Measurements from ENCODE around the gene DLGAP3.

The DLGAP3 gene

DNA sequence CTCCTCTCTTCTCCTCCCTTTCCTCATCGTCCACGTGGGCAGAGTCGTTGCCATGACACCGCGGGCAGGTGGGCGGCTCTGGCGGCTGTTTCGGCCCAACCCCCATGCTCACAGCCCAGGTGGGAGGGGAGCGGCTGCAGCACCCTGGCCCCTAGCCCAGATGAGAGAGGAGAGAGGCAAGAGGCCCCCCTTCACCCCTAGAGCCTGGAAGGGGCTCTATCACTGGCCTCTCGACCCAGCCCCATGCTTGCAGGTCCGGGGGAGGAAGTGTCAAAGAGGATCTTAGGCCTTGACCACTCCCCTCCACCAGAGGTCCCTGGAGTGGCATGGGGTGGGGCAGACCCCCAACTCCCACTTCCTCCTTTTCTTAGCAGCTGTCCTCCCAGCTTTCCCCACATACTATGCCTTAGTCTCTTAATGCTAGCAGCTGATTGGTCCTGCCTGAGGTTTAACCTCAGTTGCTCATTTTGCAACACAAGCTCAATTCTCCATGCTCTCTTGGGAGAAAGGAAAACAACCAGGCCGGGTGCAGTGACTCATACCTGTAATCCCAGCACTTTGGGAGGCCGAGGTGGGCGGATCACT is 10.4 kb downstream of the DLGAP3 start:
- Histone ChIP-seq H3K36me3 (ENCODE audit: control insufficient read depth in 2 of 2, insufficient read depth in 2 of 2, low read length in 2 of 2) (no peaks in the 10 kb centered on the region), H3K27ac (ENCODE audit: low read depth in 2 of 2, low read length in 2 of 2) (no peak overlapping the region), H3K9ac (ENCODE audit: low read depth in 1 of 2, low read length in 2 of 2) (no peak overlapping the region), H3K27me3 (ENCODE audit: control insufficient read depth in 2 of 2, insufficient read depth in 2 of 2, low read length in 2 of 2) (peaks cover 9 to 17% of the 10 kb centered on the region in 2 donors), H3K4me3 (ENCODE audit: low read length in 2 of 2) (no peak overlapping the region), H3K4me1 (ENCODE audit: control insufficient read depth in 2 of 2, insufficient read depth in 2 of 2, low read length in 2 of 2) (no peaks in the 10 kb centered on the region), H3K9me3 (ENCODE audit: control insufficient read depth in 2 of 2, low read length in 2 of 2) (no peaks in the 10 kb centered on the region)

GRCh38 chr1:34918386-34918976 is 11.0 kb downstream of the DLGAP3 start:
- H3K36me3 ChIP-seq (ENCODE audit: control insufficient read depth in 2 of 2, insufficient read depth in 2 of 2, low read length in 2 of 2), result no peaks in the 10 kb centered on the region
- H3K27ac ChIP-seq (ENCODE audit: low read depth in 2 of 2, low read length in 2 of 2), result no peak overlapping the region
- H3K4me1 ChIP-seq (ENCODE audit: control insufficient read depth in 2 of 2, insufficient read depth in 2 of 2, low read length in 2 of 2), result no peaks in the 10 kb centered on the region
- no peak overlapping the region for H3K9ac ChIP-seq (ENCODE audit: low read depth in 1 of 2, low read length in 2 of 2)
- H3K4me3 ChIP-seq (ENCODE audit: low read length in 2 of 2), result no peak overlapping the region
- peaks cover 5 to 16% of the 10 kb centered on the region in 2 donors for H3K27me3 ChIP-seq (ENCODE audit: control insufficient read depth in 2 of 2, insufficient read depth in 2 of 2, low read length in 2 of 2)
- no peaks in the 10 kb centered on the region for H3K9me3 ChIP-seq (ENCODE audit: control insufficient read depth in 2 of 2, low read length in 2 of 2)

DNA sequence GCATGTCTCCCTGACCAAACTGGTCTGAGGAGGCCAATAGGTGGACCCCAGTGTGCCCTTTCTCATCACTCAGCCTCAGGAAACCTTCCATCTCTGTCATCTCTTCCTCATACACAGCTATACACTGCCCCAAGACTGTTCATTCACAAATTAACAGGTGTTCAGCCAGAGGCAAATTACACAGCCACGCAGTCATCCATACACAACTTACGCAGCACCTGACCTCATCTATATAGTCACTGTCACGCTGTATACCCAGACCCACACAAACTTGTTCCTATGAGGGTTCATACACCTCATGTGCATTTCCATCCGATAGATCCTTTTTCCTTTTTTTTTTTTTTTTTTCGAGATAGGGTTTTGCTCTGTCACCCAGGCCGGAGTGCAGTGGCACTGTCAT is 12.4 kb downstream of the DLGAP3 start:
- H3K36me3 ChIP-seq (ENCODE audit: control insufficient read depth in 2 of 2, insufficient read depth in 2 of 2, low read length in 2 of 2), result no peaks in the 10 kb centered on the region
- no peak overlapping the region for H3K27ac ChIP-seq (ENCODE audit: low read depth in 2 of 2, low read length in 2 of 2)
- no peak overlapping the region for H3K4me3 ChIP-seq (ENCODE audit: low read length in 2 of 2)
- H3K4me1 ChIP-seq (ENCODE audit: control insufficient read depth in 2 of 2, insufficient read depth in 2 of 2, low read length in 2 of 2), result no peaks in the 10 kb centered on the region
- peaks cover 3 to 5% of the 10 kb centered on the region in 2 donors for H3K27me3 ChIP-seq (ENCODE audit: control insufficient read depth in 2 of 2, insufficient read depth in 2 of 2, low read length in 2 of 2)
- H3K9me3 ChIP-seq (ENCODE audit: control insufficient read depth in 2 of 2, low read length in 2 of 2), result no peaks in the 10 kb centered on the region
- H3K9ac ChIP-seq (ENCODE audit: low read depth in 1 of 2, low read length in 2 of 2), result no peak overlapping the region

DNA sequence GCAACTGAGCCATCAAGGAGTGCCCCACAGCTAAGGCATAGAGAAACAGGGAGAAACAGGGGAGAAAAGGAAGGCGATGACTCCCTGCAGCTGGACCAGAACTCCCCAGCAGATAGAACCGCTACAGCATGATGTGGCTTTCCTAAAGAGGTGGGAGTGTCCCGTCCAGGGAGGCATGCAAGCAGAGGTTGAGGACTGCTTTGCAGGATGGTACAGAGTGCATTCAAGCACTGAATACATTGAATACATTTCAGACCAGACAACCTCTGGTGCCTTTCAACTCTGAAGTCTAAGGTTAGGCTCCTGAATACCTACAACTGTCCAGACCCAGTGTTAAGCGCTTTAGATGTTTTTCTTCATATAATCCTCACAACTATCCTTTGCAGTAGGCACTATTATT is 13.3 kb downstream of the DLGAP3 start:
- H3K4me1 ChIP-seq (ENCODE audit: control insufficient read depth in 2 of 2, insufficient read depth in 2 of 2, low read length in 2 of 2), result no peaks in the 10 kb centered on the region
- no peak overlapping the region for H3K27ac ChIP-seq (ENCODE audit: low read depth in 2 of 2, low read length in 2 of 2)
- no peak overlapping the region for H3K9ac ChIP-seq (ENCODE audit: low read depth in 1 of 2, low read length in 2 of 2)
- no peaks in the 10 kb centered on the region for H3K36me3 ChIP-seq (ENCODE audit: control insufficient read depth in 2 of 2, insufficient read depth in 2 of 2, low read length in 2 of 2)
- H3K4me3 ChIP-seq (ENCODE audit: low read length in 2 of 2), result no peak overlapping the region
- H3K9me3 ChIP-seq (ENCODE audit: control insufficient read depth in 2 of 2, low read length in 2 of 2), result no peaks in the 10 kb centered on the region
- peaks cover 3% of the 10 kb centered on the region in 2 donors for H3K27me3 ChIP-seq (ENCODE audit: control insufficient read depth in 2 of 2, insufficient read depth in 2 of 2, low read length in 2 of 2)

DNA sequence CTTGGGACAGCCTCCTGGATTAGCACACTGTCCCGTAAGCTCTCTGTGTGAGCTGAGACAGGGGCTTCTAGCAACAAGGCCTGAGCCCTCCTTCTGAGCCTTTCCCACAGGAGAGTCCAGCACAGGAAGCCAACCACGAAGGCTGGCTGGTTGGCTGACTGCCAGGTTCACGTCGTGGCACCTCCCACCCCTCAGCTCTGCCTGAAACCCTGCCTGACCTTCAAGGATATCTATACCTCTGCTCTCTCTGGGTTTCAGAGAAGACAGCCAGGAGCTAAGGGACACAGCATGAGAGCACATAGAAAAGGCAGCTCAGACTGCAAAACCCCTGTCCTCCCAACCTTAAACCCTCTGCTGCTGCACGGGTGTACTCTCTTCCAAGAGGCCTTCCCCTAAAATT is 13.9 kb downstream of the DLGAP3 start:
- H3K9me3 ChIP-seq (ENCODE audit: control insufficient read depth in 2 of 2, low read length in 2 of 2), result no peaks in the 10 kb centered on the region
- H3K9ac ChIP-seq (ENCODE audit: low read depth in 1 of 2, low read length in 2 of 2), result no peak overlapping the region
- H3K27me3 ChIP-seq (ENCODE audit: control insufficient read depth in 2 of 2, insufficient read depth in 2 of 2, low read length in 2 of 2), result peaks cover 0 to 3% of the 10 kb centered on the region in 2 donors
- no peaks in the 10 kb centered on the region for H3K4me1 ChIP-seq (ENCODE audit: control insufficient read depth in 2 of 2, insufficient read depth in 2 of 2, low read length in 2 of 2)
- H3K4me3 ChIP-seq (ENCODE audit: low read length in 2 of 2), result no peak overlapping the region
- H3K27ac ChIP-seq (ENCODE audit: low read depth in 2 of 2, low read length in 2 of 2), result no peak overlapping the region
- H3K36me3 ChIP-seq (ENCODE audit: control insufficient read depth in 2 of 2, insufficient read depth in 2 of 2, low read length in 2 of 2), result no peaks in the 10 kb centered on the region

GRCh38 chr1:34914958-34915357 is 14.5 kb downstream of the DLGAP3 start:
- Histone ChIP-seq H3K4me3 (ENCODE audit: low read length in 2 of 2) (no peak overlapping the region), H3K36me3 (ENCODE audit: control insufficient read depth in 2 of 2, insufficient read depth in 2 of 2, low read length in 2 of 2) (no peaks in the 10 kb centered on the region), H3K9ac (ENCODE audit: low read depth in 1 of 2, low read length in 2 of 2) (no peak overlapping the region), H3K27ac (ENCODE audit: low read depth in 2 of 2, low read length in 2 of 2) (no peak overlapping the region), H3K27me3 (ENCODE audit: control insufficient read depth in 2 of 2, insufficient read depth in 2 of 2, low read length in 2 of 2) (peaks cover 0 to 3% of the 10 kb centered on the region in 2 donors), H3K9me3 (ENCODE audit: control insufficient read depth in 2 of 2, low read length in 2 of 2) (no peaks in the 10 kb centered on the region), H3K4me1 (ENCODE audit: control insufficient read depth in 2 of 2, insufficient read depth in 2 of 2, low read length in 2 of 2) (no peaks in the 10 kb centered on the region)

DNA sequence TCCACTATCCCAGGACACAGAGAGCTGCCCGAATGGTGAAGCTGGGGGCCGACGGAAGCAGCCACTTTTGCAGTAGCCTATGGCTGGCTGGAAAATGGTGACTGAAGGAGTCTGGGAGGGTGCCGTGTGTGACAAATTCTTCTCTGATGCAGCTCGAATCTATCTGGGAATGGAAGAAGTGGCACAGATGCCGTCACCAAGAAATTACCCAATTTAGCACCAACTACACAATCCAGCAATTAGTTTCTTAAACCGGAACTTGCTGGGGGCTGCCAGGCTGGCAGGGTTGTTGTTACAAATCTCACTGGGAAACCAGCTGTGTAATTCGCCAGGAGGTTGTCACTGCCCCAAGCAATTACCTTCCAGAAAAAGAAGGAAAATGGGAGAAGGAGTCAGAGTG is 18.0 kb downstream of the DLGAP3 start:
- H3K9ac ChIP-seq (ENCODE audit: low read depth in 1 of 2, low read length in 2 of 2), result no peak overlapping the region
- H3K9me3 ChIP-seq (ENCODE audit: control insufficient read depth in 2 of 2, low read length in 2 of 2), result no peaks in the 10 kb centered on the region
- H3K27ac ChIP-seq (ENCODE audit: low read depth in 2 of 2, low read length in 2 of 2), result no peak overlapping the region
- peaks cover 0 to 3% of the 10 kb centered on the region in 2 donors for H3K27me3 ChIP-seq (ENCODE audit: control insufficient read depth in 2 of 2, insufficient read depth in 2 of 2, low read length in 2 of 2)
- H3K4me1 ChIP-seq (ENCODE audit: control insufficient read depth in 2 of 2, insufficient read depth in 2 of 2, low read length in 2 of 2), result no peaks in the 10 kb centered on the region
- H3K36me3 ChIP-seq (ENCODE audit: control insufficient read depth in 2 of 2, insufficient read depth in 2 of 2, low read length in 2 of 2), result no peaks in the 10 kb centered on the region
- no peak overlapping the region for H3K4me3 ChIP-seq (ENCODE audit: low read length in 2 of 2)

DNA sequence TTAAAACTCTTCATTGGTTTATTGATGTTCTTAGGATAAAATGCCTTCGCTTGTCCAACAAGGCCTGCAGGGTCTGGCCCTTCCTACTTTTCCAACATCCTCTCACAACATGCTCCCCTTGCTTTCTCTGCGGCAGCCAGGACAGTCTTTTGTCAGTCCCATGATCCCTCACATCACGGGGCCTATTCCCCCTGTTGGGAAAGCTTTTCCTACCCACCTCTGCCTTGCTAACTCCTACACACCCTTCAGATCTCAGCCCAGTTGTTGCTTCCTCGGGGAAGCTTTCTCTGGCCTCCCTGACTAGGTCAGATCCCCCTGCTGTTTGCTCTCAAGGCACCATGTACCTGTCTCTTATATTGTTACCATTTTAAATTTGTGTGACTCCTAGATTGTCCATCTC is 19.0 kb downstream of the DLGAP3 start:
- Histone ChIP-seq H3K9ac (ENCODE audit: low read depth in 1 of 2, low read length in 2 of 2) (no peak overlapping the region), H3K36me3 (ENCODE audit: control insufficient read depth in 2 of 2, insufficient read depth in 2 of 2, low read length in 2 of 2) (no peaks in the 10 kb centered on the region), H3K4me3 (ENCODE audit: low read length in 2 of 2) (no peak overlapping the region), H3K27me3 (ENCODE audit: control insufficient read depth in 2 of 2, insufficient read depth in 2 of 2, low read length in 2 of 2) (peaks cover 0 to 3% of the 10 kb centered on the region in 2 donors), H3K4me1 (ENCODE audit: control insufficient read depth in 2 of 2, insufficient read depth in 2 of 2, low read length in 2 of 2) (no peaks in the 10 kb centered on the region), H3K27ac (ENCODE audit: low read depth in 2 of 2, low read length in 2 of 2) (no peak overlapping the region), H3K9me3 (ENCODE audit: control insufficient read depth in 2 of 2, low read length in 2 of 2) (no peaks in the 10 kb centered on the region)

GRCh38 chr1:34908369-34908768 is 21.1 kb downstream of the DLGAP3 start:
- Histone ChIP-seq H3K9ac (ENCODE audit: low read depth in 1 of 2, low read length in 2 of 2) (no peak overlapping the region), H3K36me3 (ENCODE audit: control insufficient read depth in 2 of 2, insufficient read depth in 2 of 2, low read length in 2 of 2) (no peaks in the 10 kb centered on the region), H3K27ac (ENCODE audit: low read depth in 2 of 2, low read length in 2 of 2) (no peak overlapping the region), H3K4me3 (ENCODE audit: low read length in 2 of 2) (no peak overlapping the region), H3K27me3 (ENCODE audit: control insufficient read depth in 2 of 2, insufficient read depth in 2 of 2, low read length in 2 of 2) (no peaks in the 10 kb centered on the region), H3K4me1 (ENCODE audit: control insufficient read depth in 2 of 2, insufficient read depth in 2 of 2, low read length in 2 of 2) (no peaks in the 10 kb centered on the region), H3K9me3 (ENCODE audit: control insufficient read depth in 2 of 2, low read length in 2 of 2) (no peaks in the 10 kb centered on the region)

DNA sequence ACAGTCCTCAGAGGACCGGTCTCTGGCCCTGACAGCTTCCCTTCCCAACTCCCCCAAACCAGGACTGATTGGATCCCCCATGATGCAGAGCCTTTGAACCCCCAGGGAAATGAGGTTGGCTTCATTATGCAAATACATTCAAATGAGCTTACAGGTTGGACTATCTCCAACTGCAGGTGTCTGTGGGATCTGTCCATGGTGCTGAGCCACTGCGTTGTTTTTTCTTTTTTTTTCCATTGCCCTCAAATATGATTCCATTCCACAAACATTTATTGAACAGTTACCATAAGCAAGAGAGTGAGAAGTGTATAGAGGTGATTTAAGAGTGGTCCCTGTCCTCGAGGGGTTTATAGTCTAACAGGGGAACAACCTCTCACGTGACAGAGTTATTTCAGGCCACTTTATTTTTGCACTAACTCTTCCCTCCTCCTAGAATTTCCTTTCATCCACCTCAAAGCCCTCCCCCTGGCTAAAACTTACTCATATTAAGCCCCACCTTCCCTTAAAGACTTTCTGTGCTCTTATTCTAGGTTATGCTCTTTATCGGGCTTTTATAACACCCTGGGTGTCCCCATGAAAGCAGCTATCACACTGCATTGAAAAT is 21.9 kb downstream of the DLGAP3 start:
- H3K27ac ChIP-seq (ENCODE audit: low read depth in 2 of 2, low read length in 2 of 2), result no peak overlapping the region

More for the DNA sequence above, 21.9 kb downstream of the DLGAP3 start:
- Histone ChIP-seq H3K27me3 (ENCODE audit: control insufficient read depth in 2 of 2, insufficient read depth in 2 of 2, low read length in 2 of 2) (no peaks in the 10 kb centered on the region), H3K4me3 (ENCODE audit: low read length in 2 of 2) (no peak overlapping the region), H3K36me3 (ENCODE audit: control insufficient read depth in 2 of 2, insufficient read depth in 2 of 2, low read length in 2 of 2) (no peaks in the 10 kb centered on the region), H3K9me3 (ENCODE audit: control insufficient read depth in 2 of 2, low read length in 2 of 2) (no peaks in the 10 kb centered on the region), H3K9ac (ENCODE audit: low read depth in 1 of 2, low read length in 2 of 2) (no peak overlapping the region), H3K4me1 (ENCODE audit: control insufficient read depth in 2 of 2, insufficient read depth in 2 of 2, low read length in 2 of 2) (no peaks in the 10 kb centered on the region)
